GM13976 (cell line): Measurements from ENCODE around the gene SGO2.

Experiments
- DNase-seq: peaks from one replicate; pipeline ENCODE4 v3.0.0; 2012; ENCODE audit warnings: low spot score
- in situ Hi-C: fragments of 300-500 bp; cut with MboI; formaldehyde crosslinking; loops from one replicate; pipeline ENCODE4 v1.12.0; 2022; ENCODE audit warnings: low sequenced_read_pairs, mixed read lengths, inconsistent platforms; ENCODE audit not compliant: unreplicated experiment
- TF ChIP-seq, protein P1 (sequence below): IDR thresholded peaks from 2 replicates; pipeline ENCODE4 v1.5.1; 2012; ENCODE audit warnings: borderline replicate concordance, mild to moderate bottlenecking; ENCODE audit not compliant: insufficient read depth; ENCODE audit errors: extremely low read depth, missing control alignments, control extremely low read depth

The SGO2 gene

GRCh38 chr2:200616193-200616592 is 90.2 kb downstream of the SGO2 start:
- in situ Hi-C loops: no loop called here
- DNase-seq: no peak
- TF ChIP-seq, protein P1, sequence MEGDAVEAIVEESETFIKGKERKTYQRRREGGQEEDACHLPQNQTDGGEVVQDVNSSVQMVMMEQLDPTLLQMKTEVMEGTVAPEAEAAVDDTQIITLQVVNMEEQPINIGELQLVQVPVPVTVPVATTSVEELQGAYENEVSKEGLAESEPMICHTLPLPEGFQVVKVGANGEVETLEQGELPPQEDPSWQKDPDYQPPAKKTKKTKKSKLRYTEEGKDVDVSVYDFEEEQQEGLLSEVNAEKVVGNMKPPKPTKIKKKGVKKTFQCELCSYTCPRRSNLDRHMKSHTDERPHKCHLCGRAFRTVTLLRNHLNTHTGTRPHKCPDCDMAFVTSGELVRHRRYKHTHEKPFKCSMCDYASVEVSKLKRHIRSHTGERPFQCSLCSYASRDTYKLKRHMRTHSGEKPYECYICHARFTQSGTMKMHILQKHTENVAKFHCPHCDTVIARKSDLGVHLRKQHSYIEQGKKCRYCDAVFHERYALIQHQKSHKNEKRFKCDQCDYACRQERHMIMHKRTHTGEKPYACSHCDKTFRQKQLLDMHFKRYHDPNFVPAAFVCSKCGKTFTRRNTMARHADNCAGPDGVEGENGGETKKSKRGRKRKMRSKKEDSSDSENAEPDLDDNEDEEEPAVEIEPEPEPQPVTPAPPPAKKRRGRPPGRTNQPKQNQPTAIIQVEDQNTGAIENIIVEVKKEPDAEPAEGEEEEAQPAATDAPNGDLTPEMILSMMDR: no peak

DNA sequence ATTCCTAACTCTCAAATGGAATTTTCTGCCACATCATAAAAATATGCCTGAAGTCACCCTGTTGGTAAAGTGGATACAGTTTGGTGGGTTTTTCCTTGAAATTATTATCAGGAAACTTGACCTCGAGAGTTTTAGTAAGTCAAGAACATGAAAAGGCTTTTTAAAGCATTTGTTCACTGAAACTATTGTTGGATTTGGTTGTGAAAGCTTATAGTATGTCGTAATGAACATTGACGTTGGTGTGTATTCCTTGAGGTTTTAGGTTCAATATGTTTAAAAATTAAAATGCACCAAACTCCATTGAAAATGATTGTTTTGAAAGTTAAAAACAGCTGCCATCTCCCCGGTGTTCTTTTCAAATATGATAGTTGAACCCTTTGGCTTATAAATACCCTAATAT is 90.6 kb downstream of the SGO2 start:
- TF ChIP-seq, protein P1: no peak
- DNase-seq: no peak
- in situ Hi-C loops: no loop called here

GRCh38 chr2:200617156-200618053 is 91.4 kb downstream of the SGO2 start:
- in situ Hi-C loops: no loop called here
- DNase-seq: no peak
- TF ChIP-seq, protein P1: no peak

- in situ Hi-C loops: no loop called here
- TF ChIP-seq, protein P1: no peak
- DNase-seq: no peak
Measured at GRCh38 chr2:200618054-200618419, 92.0 kb downstream of the SGO2 start.

GRCh38 chr2:200618590-200619021 is 92.6 kb downstream of the SGO2 start:
- in situ Hi-C loops: no loop called here
- no peak for DNase-seq
- TF ChIP-seq, protein P1: no peak

DNA sequence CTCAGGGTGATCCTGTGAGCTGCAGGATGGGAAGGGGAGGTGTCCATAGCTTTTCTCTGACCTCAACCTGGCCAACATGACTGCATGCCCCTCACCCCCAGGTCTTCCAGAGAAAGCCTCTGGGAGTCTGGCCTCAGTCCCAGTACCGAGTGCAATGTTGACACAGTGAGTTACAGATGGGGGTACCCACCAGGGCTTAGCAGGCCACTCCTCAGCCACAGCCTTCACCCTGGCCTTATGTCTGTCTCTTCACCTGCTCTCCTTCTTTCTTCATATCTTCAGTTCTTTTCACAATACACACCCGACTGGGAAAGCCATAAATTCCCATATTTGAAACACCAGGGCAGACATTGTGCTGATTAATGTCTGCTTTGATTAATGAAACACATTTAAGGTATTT is 93.3 kb downstream of the SGO2 start:
- TF ChIP-seq, protein P1: no peak
- DNase-seq: no peak
- in situ Hi-C loops: no loop called here
